Loucy (cell line): ENCODE measurements around the gene FAF1.

Source experiments
- EZH2phosphoT487 ChIP-seq: fragments of 200-600 bp; IDR thresholded peaks from 2 replicates; pipeline ENCODE4 v1.6.1; 2018; ENCODE audit warnings: antibody characterized with exemption, mild to moderate bottlenecking, moderate library complexity, borderline replicate concordance
- TF ChIP-seq, protein P1 (sequence below): fragments of 200-600 bp; sonication (generic); conservative IDR thresholded peaks from 2 replicates; pipeline ENCODE4 v1.5.1; 2014; ENCODE audit warnings: mild to moderate bottlenecking, antibody characterized with exemption, low read length

- TF ChIP-seq, protein P1, sequence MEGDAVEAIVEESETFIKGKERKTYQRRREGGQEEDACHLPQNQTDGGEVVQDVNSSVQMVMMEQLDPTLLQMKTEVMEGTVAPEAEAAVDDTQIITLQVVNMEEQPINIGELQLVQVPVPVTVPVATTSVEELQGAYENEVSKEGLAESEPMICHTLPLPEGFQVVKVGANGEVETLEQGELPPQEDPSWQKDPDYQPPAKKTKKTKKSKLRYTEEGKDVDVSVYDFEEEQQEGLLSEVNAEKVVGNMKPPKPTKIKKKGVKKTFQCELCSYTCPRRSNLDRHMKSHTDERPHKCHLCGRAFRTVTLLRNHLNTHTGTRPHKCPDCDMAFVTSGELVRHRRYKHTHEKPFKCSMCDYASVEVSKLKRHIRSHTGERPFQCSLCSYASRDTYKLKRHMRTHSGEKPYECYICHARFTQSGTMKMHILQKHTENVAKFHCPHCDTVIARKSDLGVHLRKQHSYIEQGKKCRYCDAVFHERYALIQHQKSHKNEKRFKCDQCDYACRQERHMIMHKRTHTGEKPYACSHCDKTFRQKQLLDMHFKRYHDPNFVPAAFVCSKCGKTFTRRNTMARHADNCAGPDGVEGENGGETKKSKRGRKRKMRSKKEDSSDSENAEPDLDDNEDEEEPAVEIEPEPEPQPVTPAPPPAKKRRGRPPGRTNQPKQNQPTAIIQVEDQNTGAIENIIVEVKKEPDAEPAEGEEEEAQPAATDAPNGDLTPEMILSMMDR: no peak
- TF ChIP-seq EZH2phosphoT487: no peak
These were observed 328.9 kb downstream of the FAF1 start for GRCh38 chr1:50631161-50631560.
